Testis (tissue), 3 donors: Measurements from ENCODE around the gene SNAPC1. TPM values are rescaled to one million over a fixed set of nuclear protein-coding genes. Genes with fewer than 3 reads are reported as not detected.

Source experiments
- DNase-seq: peaks from one replicate; pipeline ENCODE4 v3.0.0-alpha.2; 2019
- H3K27ac ChIP-seq, 2 donors: fragments of 200-600 bp; sonication (generic); one replicate each; pipeline ENCODE4 v1.5.1; 2019
- H3K27me3 ChIP-seq: fragments of 200-600 bp; sonication (generic); one replicate; pipeline ENCODE4 v1.5.1; 2019
- H3K36me3 ChIP-seq: fragments of 200-600 bp; sonication (generic); one replicate; pipeline ENCODE4 v1.5.1; 2017; ENCODE audit warnings: low read depth; ENCODE audit errors: missing control alignments
- H3K4me1 ChIP-seq: fragments of 200-600 bp; sonication (generic); one replicate; pipeline ENCODE4 v1.5.1; 2019
- H3K4me3 ChIP-seq, 2 donors: fragments of 200-600 bp; sonication (generic); one replicate each; pipeline ENCODE4 v1.5.1; 2017 to 2019
- H3K9me3 ChIP-seq: fragments of 200-600 bp; sonication (generic); one replicate; pipeline ENCODE4 v1.5.1; 2017
- POLR2A ChIP-seq: fragments of 450-650 bp; IDR thresholded peaks from one replicate; pipeline ENCODE4 v1.6.1; 2017; ENCODE audit warnings: antibody characterized with exemption, mild to moderate bottlenecking, moderate library complexity
- WGBS, 2 donors: methylation state at CpG; one replicate each; pipeline ENCODE4 v1.1.5; 2018; 5-methylcytosine and 5-hydroxymethylcytosine counted together
- intact Hi-C: fragments of 100-400 bp; cut with DNase I; formaldehyde crosslinking; loops from one replicate; pipeline ENCODE4 v1.15.1; 2023; ENCODE audit warnings: low total_unique reads
- polyA plus RNA-seq: library from polyadenylated mRNA; stranded (reverse); fragments of 350-450 nt; fragmentation: Illumina TruSeq; extraction: RNeasy Lipid Tissue Mini Kit (QIAGEN cat#74804); gene quantifications from one replicate; pipeline ENCODE4 v1.2.3, GENCODE V29; 2014; ENCODE audit warnings: low read depth, low replicate concordance; ENCODE audit not compliant: insufficient read depth
- total RNA-seq, 2 donors: library from RNA; depleted of rRNA; stranded (reverse); fragments of >200 nt; gene quantifications; one replicate each; pipeline ENCODE4 v1.2.3, GENCODE V29; 2016
- TF ChIP-seq, protein P1 (sequence below), 3 experiments: fragments of 450-650 bp in 2 of 3; fragments of 200-600 bp in 1 of 3; sonication (generic) in 1 of 3; IDR thresholded peaks; one replicate each; pipeline ENCODE4 v1.5.1; 2016 to 2019; ENCODE audit warnings: antibody characterized with exemption in 3 of 3, mild to moderate bottlenecking in 2 of 3, moderate library complexity in 1 of 3

Gene SNAPC1
- total and polyA plus RNA-seq, 3 donors from 2014 or later = 16.2 to 27.9 (median 19.2) TPM

DNA sequence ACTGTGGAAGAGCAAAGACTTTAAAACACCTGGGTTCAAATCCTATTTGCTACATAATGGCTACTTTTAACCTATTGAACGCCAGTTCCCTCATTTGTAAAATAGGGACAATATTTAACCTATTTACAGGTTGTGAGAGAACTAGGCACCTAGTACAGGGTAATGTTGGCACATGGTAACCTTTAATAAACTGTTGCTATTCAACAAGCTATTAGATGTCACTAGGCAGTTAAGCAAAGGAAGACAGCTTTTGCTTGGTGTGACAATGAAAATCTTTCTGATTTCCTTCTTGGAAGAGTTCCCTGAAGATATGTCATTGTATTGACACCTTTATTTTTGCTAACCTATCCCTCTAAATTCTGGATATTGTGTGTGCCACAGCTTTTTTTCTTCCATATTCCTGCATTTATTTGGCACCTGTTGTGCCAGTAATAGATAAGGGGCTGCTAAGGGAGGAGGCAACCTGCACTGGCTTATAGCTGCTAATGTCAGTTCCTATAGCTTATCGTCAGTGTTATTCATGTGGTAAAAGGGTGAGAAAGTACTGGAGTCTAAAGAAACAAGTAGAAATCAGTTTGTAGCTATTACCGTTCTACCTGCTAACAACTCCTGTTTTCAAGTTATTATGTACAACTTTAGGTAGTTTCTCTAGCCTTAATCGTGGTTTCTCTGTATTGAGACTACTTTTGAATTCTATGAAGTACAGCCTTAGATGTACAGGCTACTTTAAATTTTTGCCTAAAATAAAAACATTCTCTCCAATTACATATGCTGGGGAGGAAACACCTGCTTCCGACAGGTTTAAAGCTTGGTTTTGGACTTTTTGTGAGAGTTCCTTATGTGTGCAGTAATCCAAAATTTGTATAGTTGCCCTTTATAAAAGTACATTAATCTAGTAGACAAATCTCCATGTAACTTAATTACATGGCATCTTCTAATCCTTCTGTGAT is 42.6 kb upstream of the SNAPC1 start:
- H3K27me3 ChIP-seq = no peaks in the 10 kb centered on the region
- WGBS, 2 donors = 60 to 75% methylated on average over 5 of the region's 5 CpGs
- H3K4me3 ChIP-seq = no peak overlapping the region
- TF ChIP-seq, protein P1, sequence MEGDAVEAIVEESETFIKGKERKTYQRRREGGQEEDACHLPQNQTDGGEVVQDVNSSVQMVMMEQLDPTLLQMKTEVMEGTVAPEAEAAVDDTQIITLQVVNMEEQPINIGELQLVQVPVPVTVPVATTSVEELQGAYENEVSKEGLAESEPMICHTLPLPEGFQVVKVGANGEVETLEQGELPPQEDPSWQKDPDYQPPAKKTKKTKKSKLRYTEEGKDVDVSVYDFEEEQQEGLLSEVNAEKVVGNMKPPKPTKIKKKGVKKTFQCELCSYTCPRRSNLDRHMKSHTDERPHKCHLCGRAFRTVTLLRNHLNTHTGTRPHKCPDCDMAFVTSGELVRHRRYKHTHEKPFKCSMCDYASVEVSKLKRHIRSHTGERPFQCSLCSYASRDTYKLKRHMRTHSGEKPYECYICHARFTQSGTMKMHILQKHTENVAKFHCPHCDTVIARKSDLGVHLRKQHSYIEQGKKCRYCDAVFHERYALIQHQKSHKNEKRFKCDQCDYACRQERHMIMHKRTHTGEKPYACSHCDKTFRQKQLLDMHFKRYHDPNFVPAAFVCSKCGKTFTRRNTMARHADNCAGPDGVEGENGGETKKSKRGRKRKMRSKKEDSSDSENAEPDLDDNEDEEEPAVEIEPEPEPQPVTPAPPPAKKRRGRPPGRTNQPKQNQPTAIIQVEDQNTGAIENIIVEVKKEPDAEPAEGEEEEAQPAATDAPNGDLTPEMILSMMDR (IDR thresholded peaks at IDR 0.05) = no peak
- TF ChIP-seq POLR2A = no peak
- H3K27ac ChIP-seq = no peak overlapping the region
- DNase-seq = no peak
- intact Hi-C loops = no loop called here
- H3K36me3 ChIP-seq = no peaks in the 10 kb centered on the region
- H3K4me1 ChIP-seq = peaks cover 11% of the 10 kb centered on the region
- no peaks in the 10 kb centered on the region for H3K9me3 ChIP-seq

DNA sequence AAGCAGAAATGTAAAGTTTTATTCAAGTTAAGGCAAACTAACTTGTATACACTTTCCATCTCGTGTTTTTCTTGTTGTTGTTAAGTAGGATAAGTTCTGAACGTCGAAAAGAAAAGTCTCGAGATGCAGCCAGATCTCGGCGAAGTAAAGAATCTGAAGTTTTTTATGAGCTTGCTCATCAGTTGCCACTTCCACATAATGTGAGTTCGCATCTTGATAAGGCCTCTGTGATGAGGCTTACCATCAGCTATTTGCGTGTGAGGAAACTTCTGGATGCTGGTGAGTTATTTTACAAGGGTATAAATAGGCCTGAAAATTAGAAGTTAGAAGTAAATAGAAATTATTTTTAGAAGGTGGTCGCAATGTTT is 41.9 kb upstream of the SNAPC1 start:
- Histone ChIP-seq H3K36me3 (no peaks in the 10 kb centered on the region), H3K9me3 (no peaks in the 10 kb centered on the region), H3K4me1 (peaks cover 8% of the 10 kb centered on the region), H3K27me3 (no peaks in the 10 kb centered on the region), H3K27ac (no peak overlapping the region), H3K4me3 (no peak overlapping the region)
- no peak for DNase-seq
- WGBS, 2 donors = 78 to 84% methylated on average over 9 of the region's 9 CpGs
- intact Hi-C loops = no loop called here
- TF ChIP-seq POLR2A = no peak
- TF ChIP-seq, protein P1 (IDR thresholded peaks at IDR 0.05) = no peak

DNA sequence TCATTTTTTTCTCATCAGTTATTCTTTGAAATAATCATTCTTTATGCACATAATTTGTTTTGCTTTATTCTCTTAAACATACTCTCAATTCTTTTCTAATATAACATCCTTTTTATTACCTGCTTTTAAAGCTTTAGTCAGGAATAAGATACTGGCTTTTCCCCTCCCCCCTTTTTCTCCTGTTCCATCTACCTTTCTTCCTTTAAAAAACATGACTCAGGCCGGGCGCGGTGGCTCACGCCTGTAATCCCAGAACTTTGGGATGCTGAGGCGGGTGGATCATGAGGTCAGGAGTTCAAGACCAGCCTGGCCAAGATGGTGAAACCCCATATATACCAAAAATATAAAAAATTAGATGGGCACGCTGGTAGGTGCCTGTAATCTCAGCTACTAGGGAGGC is 41.5 kb upstream of the SNAPC1 start:
- intact Hi-C loops = no loop called here
- H3K4me3 ChIP-seq = no peak overlapping the region
- TF ChIP-seq, protein P1 (IDR thresholded peaks at IDR 0.05) = no peak
- no peak for TF ChIP-seq POLR2A
- no peak overlapping the region for H3K27ac ChIP-seq
- no peaks in the 10 kb centered on the region for H3K36me3 ChIP-seq
- H3K27me3 ChIP-seq = no peaks in the 10 kb centered on the region
- DNase-seq = no peak
- no peaks in the 10 kb centered on the region for H3K9me3 ChIP-seq
- peaks cover 8% of the 10 kb centered on the region for H3K4me1 ChIP-seq
- WGBS, 2 donors = 76 to 87% methylated on average over 6 of the region's 6 CpGs

DNA sequence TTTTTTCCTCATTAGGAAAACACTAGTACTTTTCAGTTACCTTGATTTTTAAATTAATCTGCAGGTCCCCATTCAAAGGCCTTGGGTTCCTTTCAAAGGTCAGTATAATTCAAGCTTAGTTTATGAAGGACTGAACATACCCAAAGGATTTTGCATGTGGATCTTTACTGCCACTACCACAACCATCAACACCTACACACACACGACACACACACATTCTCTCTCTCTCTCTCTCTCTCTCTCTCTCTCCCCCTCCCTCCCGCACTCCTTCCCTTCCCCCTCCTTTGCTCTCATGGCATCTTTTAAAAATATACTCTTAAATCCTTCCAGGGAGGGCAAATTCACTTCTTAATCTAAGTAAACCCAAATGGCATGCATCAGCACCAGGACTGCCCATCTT is 38.1 kb upstream of the SNAPC1 start:
- WGBS, 2 donors = 87 to 94% methylated on average over 2 of the region's 2 CpGs
- H3K4me1 ChIP-seq = peaks cover 5% of the 10 kb centered on the region
- intact Hi-C loops = no loop called here
- DNase-seq = no peak
- no peaks in the 10 kb centered on the region for H3K27me3 ChIP-seq
- H3K9me3 ChIP-seq = no peaks in the 10 kb centered on the region
- no peak overlapping the region for H3K4me3 ChIP-seq
- TF ChIP-seq POLR2A = no peak
- TF ChIP-seq, protein P1 (IDR thresholded peaks at IDR 0.05) = no peak
- H3K27ac ChIP-seq = no peak overlapping the region
- H3K36me3 ChIP-seq = no peaks in the 10 kb centered on the region
